Keratinocyte (primary cell): ENCODE data around the gene VEZF1. TPM values are rescaled to one million over a fixed set of nuclear protein-coding genes. Genes with fewer than 3 reads are reported as not detected.

Source experiments
- DNase-seq: peaks from one replicate; pipeline ENCODE4 v3.0.0-alpha.2; 2011; ENCODE audit warnings: low read depth, missing footprints, low spot score
- FAIRE-seq: peaks from 2 replicates; lab custom pipeline; 2011; peaks lifted over from hg19 to GRCh38; lab: Jason Lieb, UNC
- H2AFZ ChIP-seq: 2 replicates; pipeline ENCODE4 v1.6.0; 2012; ENCODE audit warnings: low read length, control low read depth, inconsistent platforms; ENCODE audit not compliant: control insufficient read depth
- H3K27ac ChIP-seq: 2 replicates; pipeline ENCODE4 v1.5.1; 2011; ENCODE audit warnings: low read length; ENCODE audit not compliant: control insufficient read depth, insufficient read depth
- H3K27me3 ChIP-seq: 3 replicates; pipeline ENCODE4 v1.6.0; 2011; ENCODE audit warnings: low read length; ENCODE audit not compliant: control insufficient read depth, insufficient read depth; ENCODE audit errors: extremely low read depth
- H3K36me3 ChIP-seq, 2 experiments: 2 replicates in 1 of 2; 3 replicates in 1 of 2; pipeline ENCODE4 v1.5.1; 2011; ENCODE audit warnings: low read length in 2 of 2, mild to moderate bottlenecking in 1 of 2; ENCODE audit not compliant: control insufficient read depth in 2 of 2, insufficient read depth in 2 of 2; ENCODE audit errors: extremely low read depth in 1 of 2
- H3K4me1 ChIP-seq: 3 replicates; pipeline ENCODE4 v1.5.1; 2011; ENCODE audit warnings: low read length; ENCODE audit not compliant: control insufficient read depth, insufficient read depth; ENCODE audit errors: extremely low read depth
- H3K4me2 ChIP-seq: 3 replicates; pipeline ENCODE4 v1.6.0; 2011; ENCODE audit warnings: low read depth, low read length; ENCODE audit not compliant: control insufficient read depth, insufficient read depth; ENCODE audit errors: extremely low read depth
- H3K4me3 ChIP-seq, 3 experiments: fragments of 200-600 bp in 1 of 3; sonication (generic) in 1 of 3; 2 replicates in 2 of 3; 3 replicates in 1 of 3; pipeline ENCODE4 v1.5.1; 2011 to 2016; ENCODE audit warnings: low read length in 3 of 3, mild to moderate bottlenecking in 3 of 3, control low read depth in 2 of 3, inconsistent platforms in 1 of 3, low read depth in 1 of 3, mixed read lengths in 1 of 3, mixed run types in 1 of 3, moderate library complexity in 1 of 3; ENCODE audit not compliant: control insufficient read depth in 2 of 3, insufficient read depth in 2 of 3; ENCODE audit errors: extremely low read depth in 1 of 3
- H3K79me2 ChIP-seq: 2 replicates; pipeline ENCODE4 v1.6.0; 2012; ENCODE audit warnings: low read length; ENCODE audit not compliant: control insufficient read depth, insufficient read depth
- H3K9ac ChIP-seq: 3 replicates; pipeline ENCODE4 v1.6.0; 2011; ENCODE audit warnings: low read length; ENCODE audit not compliant: control insufficient read depth, insufficient read depth; ENCODE audit errors: extremely low read depth
- H3K9me1 ChIP-seq: 3 replicates; pipeline ENCODE4 v1.6.0; 2011; ENCODE audit warnings: low read length; ENCODE audit not compliant: control insufficient read depth, insufficient read depth; ENCODE audit errors: extremely low read depth
- H3K9me3 ChIP-seq: 2 replicates; pipeline ENCODE4 v1.5.1; 2012; ENCODE audit warnings: low read depth, low read length; ENCODE audit not compliant: control insufficient read depth
- H4K20me1 ChIP-seq: 3 replicates; pipeline ENCODE4 v1.6.0; 2011; ENCODE audit warnings: low read length; ENCODE audit not compliant: control insufficient read depth, insufficient read depth; ENCODE audit errors: extremely low read depth
- EZH2 ChIP-seq: IDR thresholded peaks from one replicate; pipeline ENCODE4 v1.6.1; 2012; ENCODE audit warnings: inconsistent platforms, mild to moderate bottlenecking, low read length, moderate library complexity
- dilution Hi-C: fragments of 300-500 bp; cut with MboI; formaldehyde crosslinking; loops from one replicate; pipeline ENCODE4 v1.7.0; 2020; ENCODE audit warnings: low sequenced_read_pairs; ENCODE audit not compliant: extremely low pct_ligation_motif_present
- polyA plus RNA-seq, 5 experiments: library from polyadenylated mRNA; depleted of rRNA in 3 of 5; stranded (reverse) in 3 of 5; stranded (forward) in 1 of 5; unstranded in 1 of 5; fragments of >200 nt; gene quantifications; 1 replicate in 1 of 5; 2 replicates in 3 of 5; 3 replicates in 1 of 5; pipeline versions ENCODE4 v1.2.1 to v1.2.3, GENCODE V29; 2011 to 2012; ENCODE audit warnings: missing spikeins in 2 of 5, low read depth in 1 of 5, low replicate concordance in 1 of 5
- TF ChIP-seq, protein P1 (sequence below), 3 experiments: IDR thresholded peaks in 1 of 3; conservative IDR thresholded peaks in 1 of 3; optimal IDR thresholded peaks in 1 of 3; 2 replicates in 2 of 3; 3 replicates in 1 of 3; pipeline versions ENCODE3 to v1.5.1; 2011; ENCODE audit warnings: low read length in 3 of 3, mild to moderate bottlenecking in 3 of 3, moderate library complexity in 2 of 3, control low read depth in 1 of 3, inconsistent platforms in 1 of 3; ENCODE audit not compliant: insufficient read depth in 2 of 3; ENCODE audit errors: extremely low read depth in 1 of 3

The VEZF1 gene
- polyA plus RNA-seq, 1 donor (not counting 4 experiments of a cell fraction or from before 2014, with no cell fraction given), result 22.8 TPM

DNA sequence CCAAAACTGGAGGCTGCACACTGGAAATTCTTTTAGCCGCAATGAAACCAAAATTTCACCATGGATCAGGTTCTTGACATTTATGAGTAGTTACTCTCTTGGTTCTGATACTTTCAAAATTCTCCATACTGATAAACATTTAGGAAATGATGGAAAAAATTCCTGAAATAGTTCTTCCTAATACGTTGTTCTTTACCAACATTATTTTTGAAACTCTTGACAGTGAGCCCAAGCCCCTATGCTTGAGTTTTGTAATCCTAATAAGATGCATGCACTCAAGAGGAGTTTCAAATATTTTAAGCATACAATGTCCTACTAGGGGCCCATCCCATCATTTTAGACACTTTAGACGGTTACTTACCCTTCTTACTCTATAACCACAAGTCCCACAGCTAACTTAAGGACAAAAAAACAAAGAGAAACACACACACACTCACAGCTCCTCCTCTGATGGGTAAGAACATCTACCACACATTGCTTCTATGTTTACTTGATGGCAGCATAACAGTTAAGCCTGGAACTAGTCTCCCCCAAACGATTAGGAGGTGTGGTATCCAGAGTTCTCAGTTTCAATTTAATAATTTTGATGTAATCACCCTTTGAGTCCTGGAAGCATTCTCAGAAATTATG is 3.7 kb downstream of the VEZF1 start:
- no peak overlapping the region for H3K4me2 ChIP-seq
- TF ChIP-seq, protein P1, sequence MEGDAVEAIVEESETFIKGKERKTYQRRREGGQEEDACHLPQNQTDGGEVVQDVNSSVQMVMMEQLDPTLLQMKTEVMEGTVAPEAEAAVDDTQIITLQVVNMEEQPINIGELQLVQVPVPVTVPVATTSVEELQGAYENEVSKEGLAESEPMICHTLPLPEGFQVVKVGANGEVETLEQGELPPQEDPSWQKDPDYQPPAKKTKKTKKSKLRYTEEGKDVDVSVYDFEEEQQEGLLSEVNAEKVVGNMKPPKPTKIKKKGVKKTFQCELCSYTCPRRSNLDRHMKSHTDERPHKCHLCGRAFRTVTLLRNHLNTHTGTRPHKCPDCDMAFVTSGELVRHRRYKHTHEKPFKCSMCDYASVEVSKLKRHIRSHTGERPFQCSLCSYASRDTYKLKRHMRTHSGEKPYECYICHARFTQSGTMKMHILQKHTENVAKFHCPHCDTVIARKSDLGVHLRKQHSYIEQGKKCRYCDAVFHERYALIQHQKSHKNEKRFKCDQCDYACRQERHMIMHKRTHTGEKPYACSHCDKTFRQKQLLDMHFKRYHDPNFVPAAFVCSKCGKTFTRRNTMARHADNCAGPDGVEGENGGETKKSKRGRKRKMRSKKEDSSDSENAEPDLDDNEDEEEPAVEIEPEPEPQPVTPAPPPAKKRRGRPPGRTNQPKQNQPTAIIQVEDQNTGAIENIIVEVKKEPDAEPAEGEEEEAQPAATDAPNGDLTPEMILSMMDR (optimal IDR thresholded peaks at IDR 0.05 in 1 of 3, IDR thresholded peaks at IDR 0.05 in 1 of 3, conservative IDR thresholded peaks at IDR 0.05 in 1 of 3; ENCODE audit: extremely low read depth in 1 of 3, insufficient read depth in 2 of 3, low read length in 3 of 3), result no peak
- TF ChIP-seq EZH2, result no peak

GRCh38 chr17:57983446-57983845 is 4.6 kb downstream of the VEZF1 start:
- peaks cover 21% of the 10 kb centered on the region for H3K4me1 ChIP-seq
- H3K27ac ChIP-seq, result no peak overlapping the region
- dilution Hi-C loops, result no loop called here

More for the DNA sequence above, 3.7 kb downstream of the VEZF1 start:
- DNase-seq (no peak), FAIRE-seq (no peak)
- Histone ChIP-seq H3K4me3 (no peak overlapping the region), H3K27me3 (no peaks in the 10 kb centered on the region), H3K4me1 (peaks cover 27% of the 10 kb centered on the region), H3K9me1 (peaks cover 2% of the 10 kb centered on the region), H3K36me3 (peaks cover 13 to 21% of the 10 kb centered on the region in 2 experiments), H4K20me1 (peaks cover 2% of the 10 kb centered on the region), H3K9ac (no peak overlapping the region), H3K79me2 (peaks cover 60% of the 10 kb centered on the region), H3K27ac (no peak overlapping the region), H2AFZ (no peak overlapping the region), H3K9me3 (no peaks in the 10 kb centered on the region)
- dilution Hi-C loops, result no loop called here

More at GRCh38 chr17:57983446-57983845, 4.6 kb downstream of the VEZF1 start:
- TF ChIP-seq, protein P1 (optimal IDR thresholded peaks at IDR 0.05 in 1 of 3, IDR thresholded peaks at IDR 0.05 in 1 of 3, conservative IDR thresholded peaks at IDR 0.05 in 1 of 3; ENCODE audit: extremely low read depth in 1 of 3, insufficient read depth in 2 of 3, low read length in 3 of 3), result no peak
- TF ChIP-seq EZH2, result no peak
- no peak overlapping the region for H3K4me2 ChIP-seq
- H2AFZ ChIP-seq, result no peak overlapping the region
- no peaks in the 10 kb centered on the region for H3K9me3 ChIP-seq
- DNase-seq (no peak), FAIRE-seq (no peak)
- peaks cover 2% of the 10 kb centered on the region for H3K9me1 ChIP-seq
- H3K27me3 ChIP-seq, result no peaks in the 10 kb centered on the region
- peaks cover 60% of the 10 kb centered on the region for H3K79me2 ChIP-seq
- H3K36me3 ChIP-seq, result peaks cover 14 to 29% of the 10 kb centered on the region in 2 experiments
- H4K20me1 ChIP-seq, result peaks cover 2% of the 10 kb centered on the region
- H3K4me3 ChIP-seq, result no peak overlapping the region
- no peak overlapping the region for H3K9ac ChIP-seq
